DND-41 (cell line): ENCODE measurements around the gene FBXW2.

Source experiments
- ATAC-seq: fragments of 200-7000 bp; cut with Tn5 transposase; 3 replicates; pipeline ENCODE4 v1.9.1; 2021; ENCODE audit warnings: low read depth; ENCODE audit not compliant: insufficient read depth
- DNase-seq: peaks from one replicate; pipeline ENCODE4 v3.0.0-alpha.2; 2020
- H2AFZ ChIP-seq: 2 replicates; pipeline ENCODE4 v1.6.0; 2012; ENCODE audit warnings: low read depth, low read length
- H3K27ac ChIP-seq: 2 replicates; pipeline ENCODE4 v1.5.1; 2012; ENCODE audit warnings: low read length, inconsistent platforms
- H3K27me3 ChIP-seq: fragments of 200-600 bp; sonication (generic); 2 replicates; pipeline ENCODE4 v1.6.0; 2012; ENCODE audit warnings: low read length, mild to moderate bottlenecking, inconsistent platforms; ENCODE audit not compliant: insufficient read depth, poor library complexity
- H3K36me3 ChIP-seq: 2 replicates; pipeline ENCODE4 v1.5.1; 2012; ENCODE audit warnings: low read length, inconsistent platforms; ENCODE audit not compliant: insufficient read depth
- H3K4me1 ChIP-seq: 2 replicates; pipeline ENCODE4 v1.5.1; 2012; ENCODE audit warnings: mild to moderate bottlenecking, low read length; ENCODE audit not compliant: insufficient read depth
- H3K4me2 ChIP-seq: 2 replicates; pipeline ENCODE4 v1.6.0; 2012; ENCODE audit warnings: mild to moderate bottlenecking, moderate library complexity, low read length, inconsistent platforms; ENCODE audit not compliant: insufficient read depth
- H3K4me3 ChIP-seq, 2 experiments: fragments of 200-600 bp in 1 of 2; shearing (Covaris generic) in 1 of 2; 2 replicates each; pipeline ENCODE4 v1.5.1; 2012 to 2016; ENCODE audit warnings: inconsistent platforms in 2 of 2, low read length in 2 of 2, mild to moderate bottlenecking in 2 of 2, low read depth in 1 of 2, moderate library complexity in 1 of 2
- H3K79me2 ChIP-seq: 2 replicates; pipeline ENCODE4 v1.6.0; 2012; ENCODE audit warnings: low read length, inconsistent platforms; ENCODE audit not compliant: insufficient read depth
- H3K9ac ChIP-seq: 2 replicates; pipeline ENCODE4 v1.6.0; 2012; ENCODE audit warnings: low read depth, mild to moderate bottlenecking, inconsistent platforms, low read length, moderate library complexity
- H3K9me3 ChIP-seq: 2 replicates; pipeline ENCODE4 v1.5.1; 2012; ENCODE audit warnings: low read length, moderate library complexity, mild to moderate bottlenecking, inconsistent platforms; ENCODE audit not compliant: insufficient read depth, severe bottlenecking
- H4K20me1 ChIP-seq: 2 replicates; pipeline ENCODE4 v1.6.0; 2012; ENCODE audit warnings: low read length; ENCODE audit not compliant: insufficient read depth
- EZH2 ChIP-seq: IDR thresholded peaks from 3 replicates; pipeline ENCODE4 v1.6.1; 2012; ENCODE audit warnings: borderline replicate concordance, low read depth, mild to moderate bottlenecking, moderate library complexity, low read length, inconsistent platforms; ENCODE audit not compliant: severe bottlenecking
- TF ChIP-seq, protein P1 (sequence below): IDR thresholded peaks from 2 replicates; pipeline ENCODE4 v1.5.1; 2012; ENCODE audit warnings: borderline replicate concordance, low read length, moderate library complexity, mild to moderate bottlenecking; ENCODE audit not compliant: poor library complexity, severe bottlenecking; ENCODE audit errors: extremely low read depth

The FBXW2 gene

DNA sequence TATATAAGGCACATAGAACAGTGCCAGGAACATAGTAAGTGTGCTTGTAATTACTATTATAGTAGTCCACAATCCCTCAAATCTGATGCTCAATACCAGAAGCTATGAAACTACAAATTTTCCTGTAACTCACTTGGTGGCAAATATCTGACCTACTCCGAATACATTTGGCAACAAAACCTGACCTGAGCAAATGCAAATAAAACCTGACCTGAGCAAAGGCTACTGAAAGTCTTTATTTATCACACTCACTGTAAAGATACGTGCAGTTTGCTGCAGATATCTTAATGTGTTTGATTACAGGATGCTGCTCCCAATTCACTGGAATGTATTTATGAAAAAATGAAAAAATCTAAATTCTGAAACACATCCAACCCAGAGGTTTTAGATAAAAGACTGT lies 86.0 kb downstream of the FBXW2 start:
- Histone ChIP-seq H3K27ac (no peak overlapping the region), H4K20me1 (no peaks in the 10 kb centered on the region), H3K27me3 (no peaks in the 10 kb centered on the region), H3K9ac (no peak overlapping the region), H3K79me2 (peaks cover 61% of the 10 kb centered on the region), H2AFZ (no peak overlapping the region), H3K4me1 (peaks cover 32% of the 10 kb centered on the region), H3K36me3 (no peaks in the 10 kb centered on the region; the same call in 1 of the 2 replicates), H3K9me3 (no peaks in the 10 kb centered on the region), H3K4me2 (no peak overlapping the region), H3K4me3 (no peak overlapping the region)
- DNase-seq (no peak), ATAC-seq (no peak)
- TF ChIP-seq EZH2, result no peak
- TF ChIP-seq, protein P1, sequence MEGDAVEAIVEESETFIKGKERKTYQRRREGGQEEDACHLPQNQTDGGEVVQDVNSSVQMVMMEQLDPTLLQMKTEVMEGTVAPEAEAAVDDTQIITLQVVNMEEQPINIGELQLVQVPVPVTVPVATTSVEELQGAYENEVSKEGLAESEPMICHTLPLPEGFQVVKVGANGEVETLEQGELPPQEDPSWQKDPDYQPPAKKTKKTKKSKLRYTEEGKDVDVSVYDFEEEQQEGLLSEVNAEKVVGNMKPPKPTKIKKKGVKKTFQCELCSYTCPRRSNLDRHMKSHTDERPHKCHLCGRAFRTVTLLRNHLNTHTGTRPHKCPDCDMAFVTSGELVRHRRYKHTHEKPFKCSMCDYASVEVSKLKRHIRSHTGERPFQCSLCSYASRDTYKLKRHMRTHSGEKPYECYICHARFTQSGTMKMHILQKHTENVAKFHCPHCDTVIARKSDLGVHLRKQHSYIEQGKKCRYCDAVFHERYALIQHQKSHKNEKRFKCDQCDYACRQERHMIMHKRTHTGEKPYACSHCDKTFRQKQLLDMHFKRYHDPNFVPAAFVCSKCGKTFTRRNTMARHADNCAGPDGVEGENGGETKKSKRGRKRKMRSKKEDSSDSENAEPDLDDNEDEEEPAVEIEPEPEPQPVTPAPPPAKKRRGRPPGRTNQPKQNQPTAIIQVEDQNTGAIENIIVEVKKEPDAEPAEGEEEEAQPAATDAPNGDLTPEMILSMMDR, result no peak
